NCI-H187 (cell line): ENCODE measurements around the gene CAMTA1.

Source experiments
- DNase-seq, 2 experiments: peaks; one replicate each; lab custom pipeline; 2025; lab: John Stamatoyannopoulos, UW

The CAMTA1 gene

DNA sequence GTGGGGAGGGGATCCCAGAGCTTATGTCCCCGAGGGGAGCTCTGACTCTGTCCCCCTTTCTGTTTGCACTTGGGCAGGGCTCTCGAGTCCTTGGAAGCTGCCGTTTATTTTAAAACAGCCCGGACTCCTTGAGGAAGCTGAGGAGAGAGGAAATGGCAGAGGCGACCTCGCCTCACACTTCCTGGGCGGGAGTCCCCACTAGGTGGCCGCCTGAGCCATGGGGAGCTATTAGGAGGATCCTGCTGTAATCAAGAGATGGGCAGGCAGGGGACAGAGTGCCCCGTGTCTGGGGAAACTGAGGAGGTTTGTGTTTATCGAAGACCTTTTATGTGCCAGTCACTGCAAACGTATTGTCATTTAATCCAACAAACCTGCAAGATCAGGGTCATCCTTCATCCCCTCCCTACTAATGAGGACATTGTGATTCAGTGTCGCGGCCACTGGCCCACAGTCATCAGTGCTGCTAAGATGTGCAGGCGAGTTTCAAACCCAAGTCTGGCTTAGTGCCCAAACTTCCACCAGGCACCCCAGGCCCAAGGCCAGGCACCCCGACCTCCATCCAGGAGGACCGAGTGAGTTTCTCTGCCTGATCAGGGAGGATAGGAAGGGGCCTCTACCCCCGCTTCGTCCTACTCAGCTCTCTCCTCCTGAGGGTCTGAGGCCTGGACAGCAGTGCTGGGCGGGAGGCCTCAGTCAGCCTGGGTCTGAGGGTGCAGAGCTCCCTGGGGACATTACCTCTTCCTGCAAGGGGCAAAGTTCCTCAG, 669.0 kb downstream of the CAMTA1 start:
- DNase-seq, result no peak

DNA sequence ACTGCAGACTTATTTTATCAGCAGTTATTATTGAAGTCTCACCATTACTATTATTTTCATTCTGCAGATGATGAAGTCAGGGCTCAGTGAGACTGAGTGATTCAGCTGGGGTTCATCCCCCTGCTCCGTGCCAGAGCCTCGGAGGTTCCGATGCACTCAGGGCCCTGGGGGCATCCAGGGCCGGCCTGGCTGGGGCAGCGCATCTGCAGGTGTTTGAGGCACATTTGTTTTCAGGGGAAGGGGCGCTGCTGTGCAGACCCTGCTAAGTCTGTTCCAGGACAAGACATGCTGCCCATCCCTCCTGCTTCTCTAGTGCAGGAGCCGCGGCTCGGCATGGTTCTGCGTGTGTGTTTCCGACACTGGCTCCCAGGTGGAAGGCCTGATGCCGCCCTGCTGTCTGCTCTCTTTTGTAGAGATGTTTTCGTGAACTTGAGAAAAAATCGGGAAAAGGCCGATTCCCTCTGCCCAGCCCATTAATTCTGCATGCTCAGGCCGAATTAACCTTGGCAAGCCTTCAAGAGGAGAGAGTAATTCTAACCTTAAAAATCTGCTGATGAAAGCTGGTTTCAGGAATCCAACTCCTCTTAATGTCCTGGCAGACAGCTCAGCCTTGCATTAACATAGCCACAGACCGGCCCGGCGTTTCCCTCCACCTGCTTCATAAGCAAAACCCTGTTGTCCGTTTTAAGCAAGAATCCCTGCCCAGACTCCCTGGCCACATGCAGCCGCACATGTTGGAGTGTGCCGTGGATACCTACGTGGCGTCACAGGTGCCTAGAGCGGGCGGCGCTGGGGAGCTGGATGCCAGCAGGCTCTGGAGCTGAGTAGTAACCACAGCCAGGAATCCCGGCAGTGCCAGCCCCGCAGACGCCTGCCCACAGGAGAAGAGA, 669.9 kb downstream of the CAMTA1 start:
- no peak for DNase-seq

DNA sequence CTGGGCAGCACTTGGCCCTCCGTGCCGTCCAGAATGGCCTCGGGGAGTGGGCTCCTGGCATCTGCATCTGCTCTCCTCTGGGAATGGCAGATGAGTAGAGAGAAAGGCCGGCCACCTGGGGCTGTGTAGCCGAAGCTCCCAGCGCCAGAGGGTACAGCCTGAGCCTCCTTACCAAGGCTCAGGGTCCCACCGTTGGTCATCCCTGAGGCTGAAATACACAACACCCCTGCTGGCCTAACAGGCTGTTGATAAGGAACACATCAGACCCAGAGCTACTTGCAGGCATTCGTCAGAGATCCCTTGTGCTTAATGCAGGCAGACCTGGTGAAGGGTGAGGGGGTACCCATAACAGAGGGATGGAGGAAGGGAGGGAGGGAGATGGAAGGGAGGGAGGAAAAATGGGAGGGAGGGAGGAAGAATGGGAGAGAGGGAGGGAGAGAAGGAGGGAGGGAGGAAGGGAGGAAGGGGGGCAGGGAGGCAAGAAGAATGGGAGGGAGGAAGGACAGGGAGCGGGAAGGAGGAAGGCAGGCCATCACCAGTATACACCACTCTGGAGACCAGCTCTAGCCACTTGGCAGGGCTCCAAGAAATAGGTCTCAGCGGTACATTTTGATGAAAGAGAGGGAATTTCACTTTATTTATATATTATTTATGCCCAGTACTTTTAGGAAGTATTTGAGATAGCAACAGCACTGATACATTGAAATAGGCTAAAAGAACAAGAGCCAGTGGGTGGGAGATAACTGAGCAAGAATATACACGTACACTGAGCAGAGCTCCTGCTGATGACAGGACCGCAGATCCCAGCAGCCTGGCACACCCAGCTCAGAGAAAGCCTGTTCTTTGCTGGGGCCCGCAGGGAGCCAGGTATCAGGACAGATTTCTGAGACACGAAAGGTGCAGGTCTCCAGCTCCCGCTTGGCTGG, 670.8 kb downstream of the CAMTA1 start:
- DNase-seq, result no peak

DNA sequence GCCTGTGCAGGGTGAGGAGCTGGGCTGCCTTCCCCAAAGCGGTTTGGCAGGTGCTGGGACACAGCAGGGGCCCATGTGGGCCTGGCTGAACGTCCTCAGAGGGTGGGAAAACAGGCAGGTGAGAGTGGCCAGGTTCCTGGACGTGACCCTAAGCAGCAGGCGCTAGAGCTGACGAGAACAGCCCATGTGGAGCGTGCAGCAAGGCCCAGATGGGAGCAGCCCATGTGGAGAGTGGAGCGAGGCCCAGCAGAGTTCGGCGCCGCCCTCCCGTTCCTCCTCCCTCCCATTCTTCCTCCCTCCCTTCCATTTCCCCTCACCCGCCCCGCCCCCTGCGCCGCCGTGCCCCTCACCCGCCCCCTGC, 671.4 kb downstream of the CAMTA1 start:
- no peak for DNase-seq

DNA sequence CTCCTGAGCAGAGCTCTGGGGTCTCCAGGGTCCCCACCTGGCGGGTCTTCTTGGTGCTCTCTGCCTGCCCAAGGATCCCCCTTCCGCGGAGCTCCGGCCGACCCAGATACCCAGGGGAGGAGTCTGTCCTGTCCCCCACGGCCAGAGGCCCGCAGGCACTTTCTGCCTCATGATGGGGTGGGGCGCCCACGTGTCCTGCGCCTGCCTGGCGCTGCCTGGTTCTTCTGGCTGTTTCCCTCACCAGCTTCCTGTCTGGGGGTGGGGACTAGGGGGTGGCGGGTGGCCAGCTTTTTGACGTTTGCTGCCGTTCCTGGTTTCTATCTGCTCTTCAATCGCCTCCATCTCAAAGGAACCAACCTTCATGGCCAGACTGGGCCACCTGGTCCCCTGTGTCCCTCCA, 672.6 kb downstream of the CAMTA1 start:
- DNase-seq, result no peak

DNA sequence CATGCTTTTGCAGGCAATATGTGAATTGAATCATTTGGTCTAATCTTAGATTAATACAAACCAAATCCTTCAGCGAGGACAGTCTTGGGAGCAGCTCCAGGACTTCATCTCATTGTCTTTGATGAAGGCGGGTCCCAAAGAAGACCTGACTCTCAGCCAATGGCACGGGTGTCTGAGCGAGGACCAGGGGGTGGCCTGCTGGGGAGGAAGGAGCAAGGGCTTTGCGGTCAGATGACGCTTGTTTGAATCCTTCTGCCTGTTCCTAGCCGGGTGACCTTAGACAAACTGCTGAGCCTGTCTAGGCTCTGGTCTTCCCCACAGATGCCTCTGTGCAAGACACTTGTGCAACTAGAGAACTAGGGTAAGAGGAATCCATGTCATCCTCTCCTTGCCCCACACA, 673.7 kb downstream of the CAMTA1 start:
- DNase-seq, result no peak

DNA sequence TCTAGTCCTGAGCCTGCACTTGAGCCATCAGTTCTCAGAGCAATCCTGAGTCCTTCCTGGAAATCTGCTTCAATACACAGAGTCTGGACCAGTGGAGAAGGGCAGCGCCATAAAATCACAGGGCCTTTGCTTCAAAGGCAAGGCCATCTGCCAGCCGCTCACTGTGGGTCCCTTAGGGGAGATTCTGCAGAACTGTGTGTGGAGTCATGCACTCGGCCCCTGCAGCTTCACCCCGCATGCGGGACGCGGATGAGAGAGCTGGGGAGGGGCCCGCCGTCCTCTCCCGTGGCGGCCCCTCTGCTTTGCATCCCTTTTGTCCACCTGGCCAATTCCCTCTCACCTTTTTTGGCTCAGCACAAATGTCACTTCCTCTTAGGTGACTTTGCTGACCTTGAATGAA, 674.7 kb downstream of the CAMTA1 start:
- DNase-seq, result no peak

DNA sequence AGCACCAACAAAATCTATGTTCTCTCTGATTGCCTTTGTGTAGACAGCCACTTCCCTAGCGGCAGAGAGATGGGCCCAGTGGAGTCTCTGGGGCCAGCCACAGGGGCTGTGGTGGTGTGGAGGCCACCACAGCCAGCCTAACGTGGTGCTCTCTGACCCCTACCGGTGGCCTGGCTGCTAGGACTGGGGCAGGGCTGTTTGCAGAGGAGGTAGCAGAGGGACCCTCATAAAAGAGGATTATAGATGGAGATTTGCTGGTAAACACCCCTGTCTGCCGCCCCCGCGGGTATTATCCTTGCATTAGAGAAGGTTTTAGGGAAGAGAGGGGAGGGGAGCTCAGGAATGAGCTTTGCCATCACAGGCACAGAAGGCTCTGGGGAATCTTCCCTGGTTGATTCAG, 675.6 kb downstream of the CAMTA1 start:
- no peak for DNase-seq

DNA sequence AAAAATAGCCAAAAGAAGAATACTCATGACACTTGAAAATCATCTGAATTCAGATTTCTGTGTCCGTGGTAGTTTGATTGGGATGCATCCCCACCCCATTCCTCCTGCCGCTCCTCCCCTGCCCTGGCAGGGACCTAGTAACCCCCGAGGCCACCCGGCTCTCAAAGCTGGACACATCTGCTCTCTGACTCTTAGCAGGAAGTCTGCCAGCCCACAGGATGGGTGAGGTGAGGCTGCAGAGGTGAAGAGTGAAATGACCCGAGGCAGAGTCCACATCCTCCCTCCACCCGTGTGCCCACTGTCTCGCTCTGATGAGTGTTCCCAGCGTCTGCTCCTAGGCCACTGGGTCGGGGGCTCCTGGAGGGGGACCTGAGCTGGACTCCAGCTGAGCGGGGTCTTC, 677.4 kb downstream of the CAMTA1 start:
- no peak for DNase-seq

DNA sequence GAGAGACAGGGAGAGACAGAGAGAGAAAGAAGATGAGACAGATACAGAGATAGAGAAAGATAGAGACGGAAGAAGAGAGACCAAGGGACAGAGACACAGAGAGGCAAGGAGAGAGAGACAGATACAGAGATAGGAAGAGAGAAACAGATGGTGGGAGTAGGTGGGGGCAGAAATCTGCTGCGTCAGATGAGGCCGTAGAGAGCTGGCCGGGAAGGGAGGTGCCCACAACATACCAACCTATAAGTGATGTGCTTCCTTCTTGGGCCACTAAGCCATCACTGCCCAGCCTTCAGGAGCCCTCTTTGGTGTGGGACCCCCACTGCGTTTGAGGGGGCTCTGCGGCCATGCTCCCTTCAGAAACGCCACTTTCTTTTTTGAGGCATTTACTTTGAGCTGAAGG, 678.3 kb downstream of the CAMTA1 start:
- DNase-seq, result no peak

DNA sequence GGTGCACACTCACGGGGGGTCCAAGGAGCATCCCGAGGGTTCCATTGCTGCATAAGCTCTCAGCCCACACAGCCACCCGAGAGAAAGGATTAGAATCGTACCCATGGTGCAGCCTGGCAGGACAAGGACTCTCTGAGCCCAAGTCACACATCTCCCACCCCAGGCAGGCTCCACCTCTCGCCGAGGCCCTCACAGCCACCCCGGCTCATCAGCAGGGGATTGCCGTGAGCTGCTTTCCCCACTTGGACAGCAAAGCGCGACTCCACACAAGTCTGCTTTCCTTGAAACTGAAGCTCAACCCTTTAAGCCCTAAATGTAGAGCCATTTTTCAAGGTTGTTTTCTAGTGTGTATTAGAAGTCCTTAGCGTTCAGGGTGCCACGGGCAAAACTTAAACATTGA, 679.5 kb downstream of the CAMTA1 start:
- DNase-seq, result no peak

DNA sequence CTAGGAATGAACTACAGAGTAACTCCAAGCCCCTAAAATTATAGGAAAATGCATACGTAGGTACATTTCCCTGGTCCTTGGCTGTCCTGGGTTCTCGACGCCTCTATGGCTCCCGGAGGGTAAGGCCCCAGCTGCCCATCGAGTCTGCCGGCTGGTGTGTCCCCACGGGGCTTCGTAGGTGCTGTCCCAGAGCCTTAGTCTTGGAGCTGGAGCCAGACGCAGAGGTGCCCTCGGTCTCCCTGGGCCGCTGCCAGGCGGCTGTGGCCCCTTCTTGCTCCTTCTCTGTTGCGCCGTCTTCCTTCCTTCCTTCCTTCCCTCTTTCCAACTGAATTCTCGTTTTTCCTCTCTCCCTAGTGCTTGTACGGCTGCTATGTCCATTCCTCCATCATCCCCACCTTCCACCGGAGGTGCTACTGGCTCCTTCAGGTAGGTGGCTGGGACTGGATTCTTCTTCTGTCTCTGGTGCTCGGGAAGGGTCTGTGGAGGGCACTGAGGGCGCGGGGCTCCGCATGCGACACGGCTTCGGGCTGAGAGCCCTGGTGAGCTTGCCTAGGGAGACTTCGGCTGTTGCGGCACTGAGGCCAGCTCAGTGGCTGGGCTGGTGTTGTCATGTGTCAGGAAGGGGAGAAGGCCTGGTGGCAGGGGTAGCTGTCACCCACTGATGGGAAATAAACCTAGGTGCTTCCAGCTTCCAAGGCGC, 682.4 kb downstream of the CAMTA1 start:
- no peak for DNase-seq

DNA sequence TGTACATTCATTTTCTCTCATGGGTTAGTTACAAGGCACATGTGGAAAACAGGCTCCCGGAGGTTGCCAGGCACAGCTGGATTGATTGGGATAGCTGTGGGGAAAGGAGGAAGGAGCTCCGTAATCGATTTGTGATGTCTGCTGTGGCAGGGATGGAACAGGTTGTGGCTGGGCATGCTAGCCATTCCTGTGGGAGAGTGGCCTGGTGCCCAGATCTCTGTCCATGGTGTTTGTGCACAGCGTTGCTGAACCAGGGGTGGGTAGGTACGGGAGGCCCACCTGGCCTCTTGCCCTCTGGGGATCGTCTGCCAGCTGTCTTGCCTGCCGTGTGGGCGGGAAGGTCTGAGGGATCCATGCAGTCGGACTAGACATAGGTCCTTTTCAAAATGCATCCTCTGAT, 683.0 kb downstream of the CAMTA1 start:
- no peak for DNase-seq

DNA sequence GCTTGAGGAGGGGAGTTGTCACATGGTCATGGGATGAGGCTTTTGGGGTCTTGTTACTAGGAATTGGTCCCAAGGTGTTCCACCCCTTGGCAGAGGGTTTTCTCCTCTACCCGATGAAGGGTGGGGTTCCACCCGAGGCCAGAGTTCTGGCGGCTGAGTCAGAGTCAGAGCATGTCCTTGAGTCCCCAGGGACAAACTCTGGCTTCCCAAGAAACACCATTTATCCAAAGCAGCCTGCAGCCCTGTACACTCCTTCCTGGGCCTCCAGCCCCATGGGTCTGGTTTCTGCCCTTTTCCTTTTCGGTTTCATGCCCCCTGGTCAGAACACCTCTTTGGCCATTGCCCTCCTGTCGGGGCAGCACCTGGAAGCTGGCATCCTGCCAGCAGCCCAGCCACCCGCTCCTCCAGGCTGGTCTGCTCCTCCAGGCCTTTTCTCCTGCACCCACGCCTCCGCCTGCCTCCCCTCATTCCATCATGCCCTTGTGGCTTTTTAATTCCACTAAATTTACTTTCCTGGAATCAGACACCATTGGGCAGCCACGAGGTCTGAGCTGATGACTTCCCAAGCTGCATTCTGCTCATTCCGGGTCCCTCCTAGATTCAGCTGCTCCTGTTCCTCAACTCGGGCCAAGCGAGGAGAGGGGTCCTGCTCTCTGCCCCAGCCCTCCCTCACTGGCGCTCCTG, 684.1 kb downstream of the CAMTA1 start:
- DNase-seq, result no peak

DNA sequence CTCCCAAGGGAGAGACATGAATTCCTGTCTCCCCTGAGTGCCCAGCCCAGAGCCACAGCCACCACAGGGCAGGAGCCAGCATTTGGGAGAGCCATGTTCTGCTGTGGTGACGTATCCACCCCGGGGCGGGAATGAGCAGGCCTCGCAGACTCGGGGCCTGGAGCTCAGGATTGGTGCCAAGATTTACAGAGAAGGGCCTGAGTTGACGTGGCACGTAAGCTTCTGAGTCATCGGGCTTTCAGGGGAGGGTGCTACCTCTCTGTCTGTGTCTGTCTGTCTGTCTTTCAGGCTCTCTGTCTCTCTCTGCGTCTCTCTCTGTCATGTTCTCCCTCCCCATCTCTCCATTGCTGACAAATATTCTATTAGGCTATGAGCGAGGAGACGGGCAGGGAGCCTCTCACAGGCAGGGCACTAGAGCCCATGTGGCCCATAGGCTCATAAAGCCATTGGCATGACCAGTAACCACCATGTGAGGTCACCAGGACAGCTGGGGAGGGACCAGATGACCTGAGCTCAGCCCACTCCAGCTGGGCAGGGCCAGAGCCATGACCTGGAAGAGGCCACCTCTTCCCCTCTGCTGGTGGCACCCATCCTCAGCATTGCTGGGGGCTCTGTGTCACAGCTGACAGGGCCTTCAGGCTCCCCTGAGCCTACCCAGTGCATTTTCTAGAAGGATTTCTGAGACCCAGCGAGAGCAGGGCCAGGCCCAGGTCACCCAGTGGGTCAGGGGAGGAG, 685.8 kb downstream of the CAMTA1 start:
- DNase-seq, result no peak

DNA sequence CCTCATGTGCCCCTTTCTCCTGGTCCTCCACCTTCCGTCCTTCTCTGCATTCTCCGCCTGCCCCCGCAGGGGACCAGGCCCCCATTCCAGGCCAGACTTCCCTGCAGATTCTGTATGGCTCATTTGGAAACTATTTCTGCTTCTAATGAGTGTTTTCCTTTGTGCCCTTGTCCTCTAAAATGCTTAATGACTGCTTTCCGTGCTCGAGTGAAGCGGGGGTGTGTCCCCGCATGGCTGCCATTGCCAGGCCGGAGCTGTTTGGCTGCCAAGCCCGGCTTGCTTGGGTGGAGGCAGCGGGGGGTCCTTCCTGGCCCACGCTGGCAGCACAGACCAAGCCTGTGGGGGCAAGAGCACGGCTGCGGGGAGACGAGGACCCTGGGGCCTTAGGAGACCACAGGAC, 686.6 kb downstream of the CAMTA1 start:
- no peak for DNase-seq

DNA sequence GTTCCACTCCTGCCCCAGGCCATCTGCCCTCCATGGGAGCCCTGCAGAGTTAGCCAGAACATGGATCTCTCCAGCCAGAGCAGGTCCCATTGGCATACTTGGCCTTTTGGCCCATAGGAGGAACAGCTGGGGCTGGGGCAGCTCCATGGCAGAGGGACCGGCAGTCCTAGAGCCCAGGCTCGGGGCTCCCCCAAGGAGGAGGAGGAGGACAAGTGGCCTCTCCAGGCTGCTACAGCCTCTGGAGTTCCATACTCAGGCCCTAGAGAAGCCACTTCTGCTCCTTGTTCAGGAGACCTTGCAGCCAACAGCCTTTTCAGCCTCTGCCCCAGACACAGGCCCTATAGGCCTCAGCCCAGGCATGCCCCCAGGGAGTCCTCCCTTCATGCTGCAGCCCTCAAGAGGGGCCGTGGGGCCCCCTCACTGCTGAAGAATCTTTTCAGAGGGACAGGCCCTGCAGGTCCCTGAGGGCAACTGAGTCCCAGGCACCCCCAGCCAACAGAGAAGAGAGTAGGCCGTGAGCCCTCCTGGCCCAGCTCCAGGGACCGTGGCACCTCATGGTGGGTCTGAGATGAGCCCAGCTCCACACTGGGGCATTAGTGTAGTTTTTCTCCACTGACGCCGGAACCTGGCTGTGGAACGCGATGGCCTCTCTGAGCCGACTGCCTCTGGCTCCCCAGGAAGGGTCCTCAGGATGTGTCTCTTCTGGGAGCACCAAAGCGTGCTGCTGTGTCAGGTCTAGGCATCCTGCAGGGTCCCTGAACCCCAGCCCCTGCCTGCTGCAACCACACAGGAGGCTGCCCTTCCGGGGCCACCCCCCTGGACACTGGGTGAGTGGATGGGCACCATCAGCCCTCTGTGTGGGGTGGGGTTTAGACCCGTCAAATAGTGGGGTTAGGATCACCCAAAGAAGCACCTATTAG, 688.2 kb downstream of the CAMTA1 start:
- DNase-seq, result no peak

DNA sequence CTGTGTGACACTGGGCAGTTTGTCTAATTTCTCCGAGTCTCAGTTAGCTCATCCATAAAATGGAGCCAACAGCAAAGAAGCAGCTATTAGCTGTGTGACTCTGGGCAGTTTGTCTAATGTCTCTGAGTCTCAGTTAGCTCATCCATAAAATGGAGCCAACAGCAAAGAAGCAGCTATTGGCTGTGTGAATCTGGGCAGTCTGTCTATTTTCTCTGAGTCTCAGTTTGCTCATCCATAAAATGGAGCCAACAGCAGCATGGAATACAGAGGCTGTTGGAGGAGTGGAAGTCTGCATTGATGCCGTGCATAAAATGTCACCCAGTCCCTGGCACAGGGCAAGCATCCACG, 688.9 kb downstream of the CAMTA1 start:
- DNase-seq, result no peak

DNA sequence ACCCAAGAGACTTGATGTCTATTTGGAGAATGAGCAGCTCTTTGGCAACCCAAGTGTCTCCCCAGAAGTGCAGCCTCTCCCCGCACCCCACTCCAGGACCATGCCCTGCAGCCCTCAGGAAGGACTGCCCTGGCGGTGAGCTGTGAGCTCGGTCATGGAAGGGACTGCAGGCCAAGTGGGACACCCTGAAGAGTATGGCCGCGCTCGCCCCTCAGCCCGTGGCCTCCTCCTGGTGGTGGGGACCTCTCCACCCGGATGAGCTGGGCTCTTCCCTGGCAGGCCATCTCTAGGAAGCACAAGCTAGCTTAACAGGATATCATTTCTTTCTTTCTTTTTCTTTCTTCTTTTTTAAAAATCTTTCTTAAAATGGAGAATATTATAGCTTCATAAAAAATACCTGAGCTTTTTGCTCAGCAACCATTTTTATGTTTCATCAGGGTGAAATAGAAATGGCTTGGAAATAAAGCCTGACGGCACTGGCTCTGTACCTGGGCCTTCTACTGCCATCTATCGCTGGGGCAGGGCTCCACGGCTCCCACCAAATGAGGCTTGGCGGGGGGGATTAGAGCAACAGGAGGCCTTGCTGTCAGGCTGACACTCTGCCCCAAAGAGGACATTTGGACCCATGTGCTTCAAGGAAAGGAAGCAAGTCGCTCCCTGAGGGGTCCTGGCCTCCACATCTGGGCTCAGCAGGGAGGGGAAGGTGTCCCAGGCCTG, 689.7 kb downstream of the CAMTA1 start:
- DNase-seq, result no peak
